SU-DHL-6 (cell line): ENCODE measurements around the gene BNC2.

Experiments
- H2AFZ ChIP-seq: fragments of 200-600 bp; sonication (generic); 2 replicates; pipeline ENCODE4 v1.6.1; 2014; ENCODE audit warnings: low read depth, mild to moderate bottlenecking, moderate library complexity, mixed read lengths, antibody characterized with exemption, low read length; ENCODE audit not compliant: severe bottlenecking
- H3F3A ChIP-seq: fragments of 200-600 bp; shearing (Covaris generic); 2 replicates; pipeline ENCODE4 v1.6.0; 2016; ENCODE audit warnings: antibody characterized with exemption, mild to moderate bottlenecking; ENCODE audit not compliant: insufficient read depth
- H3K27ac ChIP-seq: fragments of 200-600 bp; sonication (generic); 2 replicates; pipeline ENCODE4 v1.5.1; 2016; ENCODE audit warnings: low read depth, mild to moderate bottlenecking, low read length, moderate library complexity, mixed read lengths
- H3K27me3 ChIP-seq: fragments of 200-600 bp; sonication (generic), shearing (Covaris generic); 2 replicates; pipeline ENCODE4 v1.6.0; 2014; ENCODE audit warnings: mild to moderate bottlenecking, low read length
- H3K36me3 ChIP-seq: fragments of 200-600 bp; sonication (generic); 2 replicates; pipeline ENCODE4 v1.6.1; 2014; ENCODE audit warnings: mild to moderate bottlenecking, low read length, mixed read lengths
- H3K4me2 ChIP-seq: fragments of 300-600, 200-600 bp; shearing (Covaris generic), sonication (generic); 2 replicates; pipeline ENCODE4 v1.6.0; 2014; ENCODE audit warnings: low read length, low read depth, mild to moderate bottlenecking; ENCODE audit not compliant: poor library complexity, severe bottlenecking
- H3K4me3 ChIP-seq: fragments of 200-600 bp; sonication (generic); 2 replicates; pipeline ENCODE4 v1.5.1; 2014; ENCODE audit warnings: antibody characterized with exemption, low read length, mild to moderate bottlenecking, mixed read lengths; ENCODE audit not compliant: insufficient read depth, poor library complexity, severe bottlenecking
- H3K79me2 ChIP-seq: fragments of 200-600 bp; sonication (generic); 2 replicates; pipeline ENCODE4 v1.6.1; 2014; ENCODE audit warnings: mild to moderate bottlenecking, low read length, moderate library complexity; ENCODE audit not compliant: insufficient read depth
- H3K9ac ChIP-seq: fragments of 200-600 bp; sonication (generic); 2 replicates; pipeline ENCODE4 v1.7.0; 2014; ENCODE audit warnings: mild to moderate bottlenecking, low read length
- H3K9me2 ChIP-seq: fragments of 200-600 bp; sonication (generic); replicated peaks from 2 replicates; pipeline ENCODE4 v1.6.1; 2014; ENCODE audit warnings: low read length; ENCODE audit not compliant: insufficient read depth
- H3K9me3 ChIP-seq: fragments of 200-600 bp; sonication (generic); 2 replicates; pipeline ENCODE4 v1.6.1; 2014; ENCODE audit warnings: low read length, mixed read lengths; ENCODE audit not compliant: insufficient read depth
- H4K20me1 ChIP-seq: fragments of 200-600 bp; sonication (generic); 2 replicates; pipeline ENCODE4 v1.6.1; 2014; ENCODE audit warnings: low read depth, mild to moderate bottlenecking, antibody characterized with exemption, low read length, moderate library complexity, mixed read lengths
- CTCF ChIP-seq: fragments of 200-600 bp; sonication (generic); IDR thresholded peaks from one replicate; pipeline ENCODE4 v1.5.1; 2017; ENCODE audit warnings: antibody characterized with exemption, mild to moderate bottlenecking, low read length, moderate library complexity; ENCODE audit not compliant: insufficient read depth, poor library complexity, severe bottlenecking
- EZH2phosphoT487 ChIP-seq: fragments of 200-600 bp; sonication (generic), shearing (Covaris generic); conservative IDR thresholded peaks from 2 replicates; pipeline ENCODE4 v1.6.1; 2018; ENCODE audit warnings: mild to moderate bottlenecking, antibody characterized with exemption, low read length, moderate library complexity, mixed read lengths

Gene BNC2

GRCh38 chr9:16411311-16411710 lies 459.2 kb downstream of the BNC2 start:
- Histone ChIP-seq H3K79me2 (no peaks in the 10 kb centered on the region), H3F3A (no peaks in the 10 kb centered on the region), H4K20me1 (no peaks in the 10 kb centered on the region), H3K9ac (no peak overlapping the region), H3K4me3 (no peak overlapping the region), H3K9me3 (no peaks in the 10 kb centered on the region), H3K36me3 (no peaks in the 10 kb centered on the region), H3K27ac (no peak overlapping the region), H3K4me2 (no peak overlapping the region), H2AFZ (no peak overlapping the region), H3K9me2 (no peaks in the 10 kb centered on the region), H3K27me3 (no peaks in the 10 kb centered on the region)
- no peak for TF ChIP-seq EZH2phosphoT487
- no peak for TF ChIP-seq CTCF

- Histone ChIP-seq H3K9ac (no peak overlapping the region), H4K20me1 (no peaks in the 10 kb centered on the region), H2AFZ (no peak overlapping the region), H3K4me2 (no peak overlapping the region), H3K9me3 (no peaks in the 10 kb centered on the region), H3F3A (no peaks in the 10 kb centered on the region), H3K27ac (no peak overlapping the region), H3K9me2 (no peaks in the 10 kb centered on the region), H3K36me3 (no peaks in the 10 kb centered on the region), H3K27me3 (no peaks in the 10 kb centered on the region), H3K79me2 (no peaks in the 10 kb centered on the region), H3K4me3 (no peak overlapping the region)
- no peak for TF ChIP-seq EZH2phosphoT487
- TF ChIP-seq CTCF, result no peak
Observed at GRCh38 chr9:16410601-16411280, 459.7 kb downstream of the BNC2 start.

GRCh38 chr9:16407617-16408016 lies 462.9 kb downstream of the BNC2 start:
- H3K36me3 ChIP-seq, result no peaks in the 10 kb centered on the region
- H4K20me1 ChIP-seq, result no peaks in the 10 kb centered on the region
- H3K9ac ChIP-seq, result no peak overlapping the region
- H3K27ac ChIP-seq, result no peak overlapping the region
- H3K9me2 ChIP-seq, result no peaks in the 10 kb centered on the region
- H3K4me2 ChIP-seq, result no peak overlapping the region
- TF ChIP-seq EZH2phosphoT487, result no peak
- TF ChIP-seq CTCF, result no peak
- H3K9me3 ChIP-seq, result no peaks in the 10 kb centered on the region
- H3F3A ChIP-seq, result no peaks in the 10 kb centered on the region
- no peaks in the 10 kb centered on the region for H3K27me3 ChIP-seq
- H3K4me3 ChIP-seq, result no peak overlapping the region
- H3K79me2 ChIP-seq, result no peaks in the 10 kb centered on the region
- H2AFZ ChIP-seq, result no peak overlapping the region
